HCT116 (cell line): ENCODE data around the gene MAML2. TPM values are rescaled to one million over a fixed set of nuclear protein-coding genes. Genes with fewer than 3 reads are reported as not detected.

Experiments used
- ATAC-seq: fragments of 200-7000 bp; cut with Tn5 transposase; 2 replicates; pipeline ENCODE4 v1.9.1; 2020; ENCODE audit warnings: mild to moderate bottlenecking, moderate library complexity
- BruUV-seq: library from RNA; stranded (reverse); fragments of 400-500 nt; replicated peaks from 2 replicates; lab custom pipeline; 2021; lab: Mats Ljungman, UMichigan
- CTCF ChIA-PET: fragments of 300-600 bp; sonication (Branson Sonifier 250); formaldehyde crosslinking; loops from one replicate; lab custom pipeline; 2021; ENCODE audit warnings: antibody characterized with exemption; lab: Charles Lee
- POLR2A ChIA-PET: fragments of 300-600, 350-600 bp; sonication (Branson Sonifier 250); formaldehyde crosslinking; loops from one replicate; lab custom pipeline; 2021; ENCODE audit warnings: antibody characterized with exemption; lab: Charles Lee
- RAD21 ChIA-PET, 2 experiments: fragments of 300-600 bp; sonication (Branson Sonifier 250); formaldehyde crosslinking; loops; one replicate each; lab custom pipeline; 2023; ENCODE audit warnings: low total read pairs in 2 of 2; ENCODE audit not compliant: uncharacterized antibody in 2 of 2, unreplicated experiment in 2 of 2, low non-redundant PET in 1 of 2; lab: Charles Lee
- DNase-seq: peaks from one replicate; pipeline ENCODE4 v3.0.0-alpha.2; 2010; ENCODE audit warnings: low read depth, low spot score
- H2AFZ ChIP-seq: fragments of 200-600 bp; shearing (Covaris generic), sonication (generic); 2 replicates; pipeline ENCODE4 v1.6.1; 2017; ENCODE audit warnings: low read depth, mixed run types, mixed read lengths, antibody characterized with exemption, low read length; ENCODE audit not compliant: poor library complexity, severe bottlenecking
- H3K27ac ChIP-seq: 2 replicates; pipeline ENCODE4 v1.5.1; 2012; ENCODE audit warnings: low read depth, low read length
- H3K27me3 ChIP-seq: fragments of 200-600 bp; sonication (generic); 2 replicates; pipeline ENCODE4 v1.6.1; 2016; ENCODE audit warnings: mixed run types, low read length, mixed read lengths; ENCODE audit not compliant: insufficient read depth
- H3K36me3 ChIP-seq, 2 experiments: fragments of 200-500 bp in 1 of 2; fragments of 200-600 bp in 1 of 2; sonication (Bioruptor generic) in 1 of 2; sonication (generic) in 1 of 2; 2 replicates each; pipeline versions ENCODE4 v1.5.1 to v1.6.1; 2014 to 2016; ENCODE audit warnings: low read length in 2 of 2, inconsistent platforms in 1 of 2, mixed read lengths in 1 of 2, mixed run types in 1 of 2; ENCODE audit not compliant: insufficient read depth in 2 of 2, control insufficient read depth in 1 of 2
- H3K4me1 ChIP-seq, 2 experiments: fragments of 200-600 bp in 1 of 2; sonication (generic) in 1 of 2; 2 replicates each; pipeline versions ENCODE4 v1.5.1 to v1.6.1; 2012 to 2017; ENCODE audit warnings: low read length in 2 of 2, inconsistent platforms in 1 of 2, mild to moderate bottlenecking in 1 of 2, mixed read lengths in 1 of 2, mixed run types in 1 of 2, moderate library complexity in 1 of 2; ENCODE audit not compliant: insufficient read depth in 2 of 2, control insufficient read depth in 1 of 2
- H3K4me2 ChIP-seq: fragments of 200-600 bp; sonication (generic); 2 replicates; pipeline ENCODE4 v1.6.1; 2017; ENCODE audit warnings: mixed run types, low read length, mixed read lengths
- H3K4me3 ChIP-seq, 2 experiments: fragments of 200-600 bp in 1 of 2; sonication (generic) in 1 of 2; replicated peaks in 1 of 2; 2 replicates each; pipeline ENCODE4 v1.5.1; 2011 to 2016; ENCODE audit warnings: low read length in 2 of 2, control low read depth in 1 of 2, low read depth in 1 of 2, mild to moderate bottlenecking in 1 of 2, mixed read lengths in 1 of 2, mixed run types in 1 of 2
- H3K79me2 ChIP-seq: fragments of 200-600 bp; sonication (generic); 2 replicates; pipeline ENCODE4 v1.6.1; 2017; ENCODE audit warnings: mild to moderate bottlenecking, mixed run types, low read length, moderate library complexity, mixed read lengths; ENCODE audit not compliant: insufficient read depth
- H3K9ac ChIP-seq: fragments of 200-600 bp; sonication (generic); 2 replicates; pipeline ENCODE4 v1.6.1; 2016; ENCODE audit warnings: low read length, mixed read lengths
- H3K9me2 ChIP-seq: fragments of 200-600 bp; sonication (generic), shearing (Covaris generic); 2 replicates; pipeline ENCODE4 v1.6.1; 2017; ENCODE audit warnings: mixed run types, mild to moderate bottlenecking, moderate library complexity; ENCODE audit not compliant: insufficient read depth
- H3K9me3 ChIP-seq, 2 experiments: fragments of 200-500 bp in 1 of 2; fragments of 200-600 bp in 1 of 2; sonication (Bioruptor generic) in 1 of 2; sonication (generic) in 1 of 2; 2 replicates each; pipeline ENCODE4 v1.6.1; 2014 to 2017; ENCODE audit warnings: low read length in 2 of 2, mixed read lengths in 2 of 2, inconsistent platforms in 1 of 2, low read depth in 1 of 2, mild to moderate bottlenecking in 1 of 2, mixed run types in 1 of 2, moderate library complexity in 1 of 2; ENCODE audit not compliant: control insufficient read depth in 1 of 2, insufficient read depth in 1 of 2
- H4K20me1 ChIP-seq: fragments of 200-600 bp; sonication (generic), shearing (Covaris generic); 2 replicates; pipeline ENCODE4 v1.6.1; 2017; ENCODE audit warnings: mixed run types, mild to moderate bottlenecking, moderate library complexity; ENCODE audit not compliant: insufficient read depth
- EGR1 ChIP-seq: IDR thresholded peaks from 2 replicates; pipeline ENCODE4 v1.6.1; 2012; ENCODE audit warnings: low read depth
- ELF1 ChIP-seq: IDR thresholded peaks from 2 replicates; pipeline ENCODE4 v1.6.1; 2012; ENCODE audit warnings: low read depth, borderline replicate concordance
- EZH2 ChIP-seq: fragments of 200-600 bp; sonication (generic); IDR thresholded peaks from 2 replicates; pipeline ENCODE4 v1.6.1; 2017; ENCODE audit warnings: antibody characterized with exemption, mixed run types
- EZH2phosphoT487 ChIP-seq: fragments of 200-600 bp; IDR thresholded peaks from 2 replicates; pipeline ENCODE4 v1.6.1; 2018; ENCODE audit warnings: antibody characterized with exemption, borderline replicate concordance
- FOSL1 ChIP-seq: IDR thresholded peaks from 2 replicates; pipeline ENCODE4 v1.6.1; 2012; ENCODE audit warnings: low read depth
- SP1 ChIP-seq: IDR thresholded peaks from 2 replicates; pipeline ENCODE4 v1.6.1; 2012; ENCODE audit warnings: low read depth
- YY1 ChIP-seq: IDR thresholded peaks from 2 replicates; pipeline ENCODE4 v1.6.1; 2011; ENCODE audit warnings: low read length, low read depth, moderate library complexity, mild to moderate bottlenecking; ENCODE audit not compliant: insufficient replicate concordance; ENCODE audit errors: extremely low read depth
- ZBTB33 ChIP-seq: IDR thresholded peaks from 2 replicates; pipeline ENCODE4 v1.6.1; 2011; ENCODE audit warnings: mild to moderate bottlenecking, low read length, moderate library complexity; ENCODE audit not compliant: insufficient replicate concordance; ENCODE audit errors: extremely low read depth
- intact Hi-C: fragments of 100-400 bp; cut with micrococcal nuclease; formaldehyde crosslinking; loops from 2 replicates; pipeline ENCODE4 v1.10.0; 2022
- total RNA-seq: library from RNA; stranded (reverse); gene quantifications from one replicate; pipeline ENCODE4 v1.2.1, GENCODE V29; 2021; ENCODE audit not compliant: unreplicated experiment

MAML2 gene
- total RNA-seq, 1 experiment from 2014 or later: 2.6 TPM

GRCh38 chr11:96114178-96115064 is 228.6 kb downstream of the MAML2 start:
- Histone ChIP-seq H3K27me3 (no peaks in the 10 kb centered on the region), H3K27ac (no peak overlapping the region)
- CTCF ChIA-PET: no interaction called here
- TF ChIP-seq ELF1: no peak
- TF ChIP-seq FOSL1: no peak
- TF ChIP-seq EGR1: no peak
- TF ChIP-seq EZH2: no peak
- no peak for TF ChIP-seq YY1
- no peak for TF ChIP-seq SP1
- no peak for TF ChIP-seq ZBTB33
- TF ChIP-seq EZH2phosphoT487: no peak
- TF ChIP-seq, all 23 proteins: peak for 0
- Histone ChIP-seq H4K20me1 (no peaks in the 10 kb centered on the region), H2AFZ (no peak overlapping the region), H3K9ac (no peak overlapping the region), H3K9me2 (no peaks in the 10 kb centered on the region), H3K4me3 (no peak overlapping the region), H3K79me2 (no peaks in the 10 kb centered on the region), H3K9me3 (no peaks in the 10 kb centered on the region), H3K4me1 (peaks cover 0 to 6% of the 10 kb centered on the region in 2 experiments; a peak in 1 of 4 replicates), H3K4me2 (no peak overlapping the region), H3K36me3 (no peaks in the 10 kb centered on the region)
- DNase-seq: no peak
- ATAC-seq: no peak
- RAD21 ChIA-PET: no interaction called here
- intact Hi-C loops: no loop called here
- no TSS peak for BruUV-seq
- POLR2A ChIA-PET: no interaction called here
